Upper lobe of left lung (tissue), 4 donors: Measurements from ENCODE around the gene SAA4.

ENCODE experiments used
- EP300 ChIP-seq, 4 donors: sonication (generic); formaldehyde crosslinking; IDR thresholded peaks; one replicate each; pipeline ENCODE4 v1.5.1; 2017; ENCODE audit warnings: antibody characterized with exemption in 4 of 4, control low read depth in 2 of 4
- TF ChIP-seq, protein P1 (sequence below), 6 experiments: fragments of 450-650 bp in 4 of 6; fragments of 200-600 bp in 2 of 6; sonication (generic) in 2 of 6; IDR thresholded peaks; one replicate each; pipeline ENCODE4 v1.5.1; 2016 to 2019; ENCODE audit warnings: antibody characterized with exemption in 6 of 6

DNA sequence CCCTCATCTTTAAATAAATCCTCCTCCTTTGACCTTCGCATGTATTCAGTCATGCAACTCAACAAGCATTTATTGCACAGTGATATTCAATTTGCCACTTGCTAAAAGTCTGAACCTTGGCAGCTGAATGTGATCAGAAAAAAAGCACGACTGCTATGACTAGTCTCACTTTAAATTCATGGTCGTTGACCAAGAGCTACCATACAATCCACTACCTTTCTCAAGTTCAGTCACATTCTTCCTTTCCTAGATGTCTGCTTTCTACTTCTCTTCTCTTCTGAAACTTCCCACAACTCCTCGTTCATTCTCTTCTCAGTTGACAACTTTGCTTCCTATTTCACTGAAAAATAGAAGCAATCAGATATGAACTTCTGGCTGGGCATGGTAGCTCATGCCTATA is 27.4 kb upstream of the SAA4 start:
- TF ChIP-seq, protein P1, sequence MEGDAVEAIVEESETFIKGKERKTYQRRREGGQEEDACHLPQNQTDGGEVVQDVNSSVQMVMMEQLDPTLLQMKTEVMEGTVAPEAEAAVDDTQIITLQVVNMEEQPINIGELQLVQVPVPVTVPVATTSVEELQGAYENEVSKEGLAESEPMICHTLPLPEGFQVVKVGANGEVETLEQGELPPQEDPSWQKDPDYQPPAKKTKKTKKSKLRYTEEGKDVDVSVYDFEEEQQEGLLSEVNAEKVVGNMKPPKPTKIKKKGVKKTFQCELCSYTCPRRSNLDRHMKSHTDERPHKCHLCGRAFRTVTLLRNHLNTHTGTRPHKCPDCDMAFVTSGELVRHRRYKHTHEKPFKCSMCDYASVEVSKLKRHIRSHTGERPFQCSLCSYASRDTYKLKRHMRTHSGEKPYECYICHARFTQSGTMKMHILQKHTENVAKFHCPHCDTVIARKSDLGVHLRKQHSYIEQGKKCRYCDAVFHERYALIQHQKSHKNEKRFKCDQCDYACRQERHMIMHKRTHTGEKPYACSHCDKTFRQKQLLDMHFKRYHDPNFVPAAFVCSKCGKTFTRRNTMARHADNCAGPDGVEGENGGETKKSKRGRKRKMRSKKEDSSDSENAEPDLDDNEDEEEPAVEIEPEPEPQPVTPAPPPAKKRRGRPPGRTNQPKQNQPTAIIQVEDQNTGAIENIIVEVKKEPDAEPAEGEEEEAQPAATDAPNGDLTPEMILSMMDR (IDR thresholded peaks at IDR 0.05): no peak
- TF ChIP-seq EP300 (IDR thresholded peaks at IDR 0.05): no peak
